Measurements from ENCODE around the gene EPHB1. TPM values are rescaled to one million over a fixed set of nuclear protein-coding genes. Genes with fewer than 3 reads are reported as not detected.

Gene EPHB1
- total and polyA plus RNA-seq, 2 of the 13 experiments (the other 11 are each of a cell fraction or from before 2014, with no cell fraction given) = 0.07 to 0.21 TPM

GRCh38 chr3:135017003-135017893, 222.2 kb downstream of the EPHB1 start:
- H3K36me3 ChIP-seq (replicated peaks in 1 of 2; ENCODE audit: control insufficient read depth in 1 of 2, insufficient read depth in 2 of 2, low read length in 2 of 2) = no peaks in the 10 kb centered on the region
- TF ChIP-seq CBFB (CRISPR knock-in tag; IDR thresholded peaks at IDR 0.05) (no peak), IRF1 (CRISPR knock-in tag; IDR thresholded peaks at IDR 0.05; ENCODE audit: low read depth) (no peak), TAF1 (CRISPR knock-in tag; IDR thresholded peaks at IDR 0.05) (no peak), EED (CRISPR knock-in tag; IDR thresholded peaks at IDR 0.05) (no peak), HOXA5 (CRISPR knock-in tag; IDR thresholded peaks at IDR 0.05) (no peak), ZHX2 (IDR thresholded peaks at IDR 0.05; ENCODE audit: low read depth) (no peak), ZHX2 (CRISPR knock-in tag; IDR thresholded peaks at IDR 0.05; ENCODE audit: borderline replicate concordance) (no peak), ZNF512 (CRISPR knock-in tag; IDR thresholded peaks at IDR 0.05) (no peak), CEBPB (IDR thresholded peaks at IDR 0.05; ENCODE audit: borderline replicate concordance, low read depth, low read length) (no peak), FOSL2 (CRISPR knock-in tag; IDR thresholded peaks at IDR 0.05) (no peak), SMAD3 (CRISPR knock-in tag; IDR thresholded peaks at IDR 0.05) (no peak), ZNF746 (CRISPR knock-in tag; IDR thresholded peaks at IDR 0.05) (no peak), SP4 (CRISPR knock-in tag; IDR thresholded peaks at IDR 0.05) (no peak), ZNF670 (CRISPR knock-in tag; IDR thresholded peaks at IDR 0.05; ENCODE audit: borderline replicate concordance) (no peak)
- TF ChIP-seq, protein P1, sequence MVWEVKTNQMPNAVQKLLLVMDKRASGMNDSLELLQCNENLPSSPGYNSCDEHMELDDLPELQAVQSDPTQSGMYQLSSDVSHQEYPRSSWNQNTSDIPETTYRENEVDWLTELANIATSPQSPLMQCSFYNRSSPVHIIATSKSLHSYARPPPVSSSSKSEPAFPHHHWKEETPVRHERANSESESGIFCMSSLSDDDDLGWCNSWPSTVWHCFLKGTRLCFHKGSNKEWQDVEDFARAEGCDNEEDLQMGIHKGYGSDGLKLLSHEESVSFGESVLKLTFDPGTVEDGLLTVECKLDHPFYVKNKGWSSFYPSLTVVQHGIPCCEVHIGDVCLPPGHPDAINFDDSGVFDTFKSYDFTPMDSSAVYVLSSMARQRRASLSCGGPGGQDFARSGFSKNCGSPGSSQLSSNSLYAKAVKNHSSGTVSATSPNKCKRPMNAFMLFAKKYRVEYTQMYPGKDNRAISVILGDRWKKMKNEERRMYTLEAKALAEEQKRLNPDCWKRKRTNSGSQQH (CRISPR knock-in tag; IDR thresholded peaks at IDR 0.05; ENCODE audit: low read depth) = no peak

More at GRCh38 chr3:135017003-135017893, 222.2 kb downstream of the EPHB1 start:
- no peaks in the 10 kb centered on the region; a peak in 1 of 5 replicates for H3K27me3 ChIP-seq (ENCODE audit: control insufficient read depth in 1 of 2, insufficient read depth in 2 of 2, low read length in 2 of 2)
- FAIRE-seq = no peak
- ATAC-seq = no peak
- no peak overlapping the region for H3K4me2 ChIP-seq (ENCODE audit: low read depth, low read length)
- H3K9ac ChIP-seq (ENCODE audit: insufficient read depth, low read depth, low read length) = no peak overlapping the region
- H4K20me1 ChIP-seq (ENCODE audit: insufficient read depth, low read length) = no peaks in the 10 kb centered on the region
- in situ Hi-C loops (cut with HindIII; ENCODE audit: extremely low pct_ligation_motif_present, low pct_unique_long_range_greater_than_20kb) = no loop called here
- intact Hi-C loops (cut with micrococcal nuclease; ENCODE audit: unreplicated experiment) = no loop called here
- no peaks in the 10 kb centered on the region for H3K4me1 ChIP-seq (ENCODE audit: insufficient read depth, low read length)
- ChIA-PET POLR2A (no interaction called here), CTCF (ENCODE audit: low intra/inter-chr PET ratio, low total read pairs) (no interaction called here)
- 11% methylated on average over 8 of the region's 9 CpGs for WGBS (ENCODE audit: low lambda C conversion rate)
- DNase-seq (ENCODE audit: low spot score) = no peak
- no peaks in the 10 kb centered on the region for H3K79me2 ChIP-seq (ENCODE audit: insufficient read depth, low read length)
- no TSS peak for BruUV-seq (replicated peaks)
- no peak overlapping the region for H3K4me3 ChIP-seq (replicated peaks in 1 of 3; ENCODE audit: insufficient read depth in 1 of 3, low read depth in 2 of 3, low read length in 3 of 3)
- H3K9me3 ChIP-seq (ENCODE audit: low read length) = no peaks in the 10 kb centered on the region
- no peak overlapping the region for H2AFZ ChIP-seq (ENCODE audit: low read length)
- H3K27ac ChIP-seq (ENCODE audit: extremely low read length, insufficient read depth, low read length) = no peak overlapping the region
